NB4 (cell line): ENCODE results near the gene PARD3.
A peak's percentile ranks its signal among the peaks of the same experiment; 100 is the strongest.

Source experiments
- DNase-seq: peaks from one replicate; pipeline ENCODE4 v3.0.0; 2010; ENCODE audit warnings: low read depth
- H3K4me3 ChIP-seq: one replicate; pipeline ENCODE4 v1.5.1; 2011; ENCODE audit warnings: mild to moderate bottlenecking, low read depth, low read length, moderate library complexity
- MYC ChIP-seq: IDR thresholded peaks from 2 replicates; pipeline ENCODE4 v1.6.1; 2011; ENCODE audit warnings: low read depth, low read length
- POLR2A ChIP-seq: IDR thresholded peaks from 2 replicates; pipeline ENCODE4 v1.6.1; 2011; ENCODE audit warnings: mild to moderate bottlenecking; ENCODE audit not compliant: insufficient read length; ENCODE audit errors: extremely low read depth
- TF ChIP-seq, protein P1 (sequence below): IDR thresholded peaks from one replicate; pipeline ENCODE4 v1.5.1; 2012; ENCODE audit warnings: low read depth, low read length
- TF ChIP-seq, protein P2 (sequence below): IDR thresholded peaks from 2 replicates; pipeline ENCODE4 v1.6.1; 2011; ENCODE audit warnings: low read depth, low read length

PARD3 gene

DNA sequence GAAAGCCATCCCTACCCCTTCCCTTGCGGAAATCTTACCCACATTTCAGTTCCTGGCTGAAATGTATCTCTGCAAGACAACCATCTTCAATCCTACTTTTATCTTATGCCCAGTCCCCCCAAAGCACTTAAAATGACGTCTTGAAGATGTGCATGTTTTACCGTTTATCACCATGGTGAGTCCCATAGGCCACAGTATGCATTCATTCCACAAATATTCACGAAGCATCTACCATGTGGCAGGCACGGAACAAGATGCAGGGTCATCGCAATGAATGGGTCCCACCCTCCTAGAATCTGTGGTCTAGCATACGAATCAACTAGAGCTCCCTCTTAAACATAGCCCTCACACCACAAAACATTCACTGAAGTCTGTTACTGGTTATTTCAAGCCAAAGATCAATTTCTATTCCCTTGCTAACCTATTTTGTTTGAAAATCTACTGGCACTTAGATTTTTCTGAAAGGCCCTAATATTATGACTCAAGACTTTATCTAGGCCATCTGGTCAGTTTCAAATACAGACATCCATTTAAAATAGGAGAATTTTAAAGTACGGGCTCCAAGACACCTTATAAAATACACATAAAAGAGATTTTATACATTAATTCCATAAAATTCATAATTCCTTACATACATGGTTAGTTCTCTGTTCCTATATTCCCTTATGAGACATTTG lies 99.4 kb downstream of the PARD3 start:
- H3K4me3 ChIP-seq, result no peak overlapping the region
- TF ChIP-seq MYC (no peak), POLR2A (no peak)
- TF ChIP-seq, protein P1, sequence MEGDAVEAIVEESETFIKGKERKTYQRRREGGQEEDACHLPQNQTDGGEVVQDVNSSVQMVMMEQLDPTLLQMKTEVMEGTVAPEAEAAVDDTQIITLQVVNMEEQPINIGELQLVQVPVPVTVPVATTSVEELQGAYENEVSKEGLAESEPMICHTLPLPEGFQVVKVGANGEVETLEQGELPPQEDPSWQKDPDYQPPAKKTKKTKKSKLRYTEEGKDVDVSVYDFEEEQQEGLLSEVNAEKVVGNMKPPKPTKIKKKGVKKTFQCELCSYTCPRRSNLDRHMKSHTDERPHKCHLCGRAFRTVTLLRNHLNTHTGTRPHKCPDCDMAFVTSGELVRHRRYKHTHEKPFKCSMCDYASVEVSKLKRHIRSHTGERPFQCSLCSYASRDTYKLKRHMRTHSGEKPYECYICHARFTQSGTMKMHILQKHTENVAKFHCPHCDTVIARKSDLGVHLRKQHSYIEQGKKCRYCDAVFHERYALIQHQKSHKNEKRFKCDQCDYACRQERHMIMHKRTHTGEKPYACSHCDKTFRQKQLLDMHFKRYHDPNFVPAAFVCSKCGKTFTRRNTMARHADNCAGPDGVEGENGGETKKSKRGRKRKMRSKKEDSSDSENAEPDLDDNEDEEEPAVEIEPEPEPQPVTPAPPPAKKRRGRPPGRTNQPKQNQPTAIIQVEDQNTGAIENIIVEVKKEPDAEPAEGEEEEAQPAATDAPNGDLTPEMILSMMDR, result no peak
- TF ChIP-seq, protein P2, sequence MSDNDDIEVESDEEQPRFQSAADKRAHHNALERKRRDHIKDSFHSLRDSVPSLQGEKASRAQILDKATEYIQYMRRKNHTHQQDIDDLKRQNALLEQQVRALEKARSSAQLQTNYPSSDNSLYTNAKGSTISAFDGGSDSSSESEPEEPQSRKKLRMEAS, result no peak
- DNase-seq, result no peak

DNA sequence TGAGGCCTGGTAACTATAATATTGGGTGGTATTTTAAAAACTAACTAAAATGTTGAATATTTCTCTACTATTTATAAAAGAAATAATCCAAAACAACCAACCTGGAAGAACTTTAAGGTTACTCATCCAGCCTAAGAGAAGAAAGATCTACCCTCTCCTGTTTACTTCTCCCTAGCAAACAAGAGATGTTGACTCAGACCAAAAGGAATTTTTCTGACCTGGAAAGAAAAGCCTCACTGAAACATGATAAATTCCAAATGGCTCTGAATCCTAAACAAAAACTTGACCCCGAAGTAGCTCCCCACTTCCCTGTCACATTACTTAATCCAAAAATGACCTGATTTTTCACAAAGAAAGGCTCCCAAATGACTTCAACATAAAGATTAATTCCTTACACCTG lies 101.2 kb downstream of the PARD3 start:
- TF ChIP-seq, protein P2, result no peak
- TF ChIP-seq MYC, result no peak
- no peak for TF ChIP-seq POLR2A
- TF ChIP-seq, protein P1, result no peak
- H3K4me3 ChIP-seq, result no peak overlapping the region
- DNase-seq, result no peak

DNA sequence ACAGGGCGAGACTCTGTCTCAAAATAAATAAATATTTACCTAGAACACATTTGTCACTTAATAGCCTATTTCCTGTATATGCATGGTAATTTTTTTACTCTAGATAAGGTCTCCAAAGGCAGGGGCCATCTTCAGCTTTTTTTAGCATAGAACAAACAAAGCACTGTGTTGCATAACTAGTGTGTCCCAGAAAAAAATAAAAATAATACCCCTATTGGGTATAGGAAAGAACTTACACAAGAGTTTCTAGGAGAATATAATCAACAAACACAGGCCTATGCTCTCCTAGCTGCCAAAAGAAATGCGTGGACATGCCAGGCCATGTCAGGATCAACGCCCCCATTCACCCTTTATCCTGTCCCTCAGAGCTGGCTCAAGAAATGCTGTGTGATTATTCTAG lies 103.6 kb downstream of the PARD3 start:
- no peak overlapping the region for H3K4me3 ChIP-seq
- TF ChIP-seq POLR2A, result no peak
- no peak for TF ChIP-seq MYC
- TF ChIP-seq, protein P2, result no peak
- TF ChIP-seq, protein P1, result no peak
- DNase-seq, result no peak

- DNase-seq, result peak; percentile 23
- TF ChIP-seq, protein P1, result no peak
- TF ChIP-seq, protein P2, result no peak
- TF ChIP-seq MYC (no peak), POLR2A (no peak)
- no peak overlapping the region for H3K4me3 ChIP-seq
Measured at GRCh38 chr10:34710391-34710751, 104.7 kb downstream of the PARD3 start.

GRCh38 chr10:34709637-34710390 lies 105.3 kb downstream of the PARD3 start:
- DNase-seq, result no peak
- TF ChIP-seq, protein P2, result no peak
- TF ChIP-seq MYC (no peak), POLR2A (no peak)
- TF ChIP-seq, protein P1, result no peak
- H3K4me3 ChIP-seq, result no peak overlapping the region
